ENCODE results near the gene RALBP1.

DNA sequence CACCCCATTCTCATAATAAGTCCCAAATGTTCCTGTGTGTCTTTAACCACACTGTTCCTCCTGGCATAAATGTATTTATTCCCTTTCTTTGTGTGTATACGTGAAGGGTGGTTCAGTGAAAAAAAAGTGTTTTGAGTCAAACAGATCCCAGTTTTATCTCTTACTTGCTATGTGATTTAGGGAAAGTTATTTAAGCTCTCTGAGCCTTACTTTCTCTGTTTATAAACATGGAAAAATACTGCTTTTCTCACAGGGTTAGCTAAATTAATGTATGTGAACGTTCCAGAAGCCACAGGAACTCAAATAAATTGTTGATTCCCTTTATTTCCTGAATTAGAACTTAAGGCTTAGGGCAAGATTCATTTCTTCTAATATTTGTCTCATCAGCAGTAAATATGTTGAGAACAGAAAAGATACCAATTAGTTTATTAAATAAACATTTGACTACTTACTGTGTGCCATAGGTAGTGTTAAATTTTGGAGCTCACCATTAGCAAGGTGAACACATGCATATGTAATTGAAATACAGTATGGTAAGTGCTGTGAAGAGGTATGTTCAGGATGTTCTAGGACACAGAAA, 33.2 kb downstream of the RALBP1 start:
- TF ChIP-seq POLR2AphosphoS5 (IDR thresholded peaks at IDR 0.05) (no peak), POLR2A (IDR thresholded peaks at IDR 0.05) (no peak)
- TF ChIP-seq, protein P1, sequence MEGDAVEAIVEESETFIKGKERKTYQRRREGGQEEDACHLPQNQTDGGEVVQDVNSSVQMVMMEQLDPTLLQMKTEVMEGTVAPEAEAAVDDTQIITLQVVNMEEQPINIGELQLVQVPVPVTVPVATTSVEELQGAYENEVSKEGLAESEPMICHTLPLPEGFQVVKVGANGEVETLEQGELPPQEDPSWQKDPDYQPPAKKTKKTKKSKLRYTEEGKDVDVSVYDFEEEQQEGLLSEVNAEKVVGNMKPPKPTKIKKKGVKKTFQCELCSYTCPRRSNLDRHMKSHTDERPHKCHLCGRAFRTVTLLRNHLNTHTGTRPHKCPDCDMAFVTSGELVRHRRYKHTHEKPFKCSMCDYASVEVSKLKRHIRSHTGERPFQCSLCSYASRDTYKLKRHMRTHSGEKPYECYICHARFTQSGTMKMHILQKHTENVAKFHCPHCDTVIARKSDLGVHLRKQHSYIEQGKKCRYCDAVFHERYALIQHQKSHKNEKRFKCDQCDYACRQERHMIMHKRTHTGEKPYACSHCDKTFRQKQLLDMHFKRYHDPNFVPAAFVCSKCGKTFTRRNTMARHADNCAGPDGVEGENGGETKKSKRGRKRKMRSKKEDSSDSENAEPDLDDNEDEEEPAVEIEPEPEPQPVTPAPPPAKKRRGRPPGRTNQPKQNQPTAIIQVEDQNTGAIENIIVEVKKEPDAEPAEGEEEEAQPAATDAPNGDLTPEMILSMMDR (IDR thresholded peaks at IDR 0.05), result no peak
